Activated naive CD8-positive, alpha-beta T cell treated with anti-CD3 and anti-CD28 coated beads, Interleukin-2, amount 50 U/mL, for 24 hours (primary cell): ENCODE results near the gene FIGNL2.
A peak's percentile ranks its signal among the peaks of the same experiment; 100 is the strongest.

Experiments
- ATAC-seq: fragments of 150-1000 bp; cut with Tn5 transposase; one replicate; pipeline ENCODE4 v1.10.0; 2021
- DNase-seq: peaks from one replicate; pipeline ENCODE4 v3.0.0; 2021
- H3K27ac Mint-ChIP-seq: one replicate; pipeline ENCODE4 v1.8.0; 2021; ENCODE audit warnings: mild to moderate bottlenecking, mixed read lengths
- H3K27me3 Mint-ChIP-seq: one replicate; pipeline ENCODE4 v1.8.0; 2021; ENCODE audit warnings: mixed read lengths
- H3K36me3 Mint-ChIP-seq: one replicate; pipeline ENCODE4 v1.8.0; 2021; ENCODE audit warnings: low read depth, mixed read lengths
- H3K4me1 Mint-ChIP-seq: one replicate; pipeline ENCODE4 v1.8.0; 2021; ENCODE audit warnings: mixed read lengths
- H3K4me3 Mint-ChIP-seq: one replicate; pipeline ENCODE4 v1.8.0; 2021; ENCODE audit warnings: mild to moderate bottlenecking, moderate library complexity, mixed read lengths
- H3K9me3 Mint-ChIP-seq: one replicate; pipeline ENCODE4 v1.8.0; 2021; ENCODE audit warnings: mixed read lengths

The FIGNL2 gene

DNA sequence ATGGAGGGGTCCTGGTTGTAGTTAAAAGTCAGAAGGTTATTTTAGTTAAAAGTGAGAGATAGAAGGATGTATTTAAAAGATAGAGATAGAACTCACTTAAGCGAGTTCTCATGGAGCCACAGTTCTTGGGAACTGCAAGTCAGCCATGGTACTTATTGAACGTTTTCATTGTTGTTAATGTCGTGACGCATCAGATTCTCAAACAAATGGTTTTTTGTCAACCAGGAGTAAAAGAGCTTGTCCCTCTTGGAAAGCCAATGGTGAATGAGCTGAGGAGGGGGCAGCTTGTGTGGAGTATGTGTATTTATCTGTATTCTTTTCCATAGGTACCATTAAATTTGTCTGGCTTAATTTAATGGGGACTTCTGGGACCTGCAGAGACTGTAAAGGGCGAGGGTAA is 68.6 kb downstream of the FIGNL2 start:
- H3K36me3 Mint-ChIP-seq: no peaks in the 10 kb centered on the region
- ATAC-seq: no peak
- no peaks in the 10 kb centered on the region for H3K9me3 Mint-ChIP-seq
- H3K27me3 Mint-ChIP-seq: no peaks in the 10 kb centered on the region
- peak overlapping the region; percentile 4 for H3K27ac Mint-ChIP-seq
- peaks cover 20% of the 10 kb centered on the region for H3K4me1 Mint-ChIP-seq
- no peak overlapping the region for H3K4me3 Mint-ChIP-seq
- DNase-seq: no peak

DNA sequence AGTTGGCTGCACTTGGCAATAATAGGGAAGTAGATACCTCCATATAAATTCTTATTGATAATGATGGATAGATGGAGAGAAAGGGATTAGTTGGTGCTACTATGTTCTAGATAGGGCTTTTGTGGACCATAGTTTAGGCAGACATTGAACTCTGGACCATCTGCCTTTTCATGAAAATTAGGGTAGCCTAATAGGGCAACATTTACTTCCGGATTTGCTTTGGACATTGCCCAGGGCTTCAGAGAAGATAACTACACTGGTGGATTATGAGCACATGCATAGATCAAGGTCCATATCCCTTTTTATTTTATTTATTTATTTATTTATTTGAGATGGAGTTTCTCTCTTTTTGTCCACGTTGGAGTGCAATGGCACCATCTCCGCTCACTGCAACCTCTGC is 70.5 kb downstream of the FIGNL2 start:
- Mint-ChIP-seq H3K9me3 (no peaks in the 10 kb centered on the region), H3K4me3 (no peak overlapping the region), H3K27ac (no peak overlapping the region), H3K4me1 (peaks cover 14% of the 10 kb centered on the region), H3K27me3 (no peaks in the 10 kb centered on the region), H3K36me3 (no peaks in the 10 kb centered on the region)
- no peak for DNase-seq
- no peak for ATAC-seq

DNA sequence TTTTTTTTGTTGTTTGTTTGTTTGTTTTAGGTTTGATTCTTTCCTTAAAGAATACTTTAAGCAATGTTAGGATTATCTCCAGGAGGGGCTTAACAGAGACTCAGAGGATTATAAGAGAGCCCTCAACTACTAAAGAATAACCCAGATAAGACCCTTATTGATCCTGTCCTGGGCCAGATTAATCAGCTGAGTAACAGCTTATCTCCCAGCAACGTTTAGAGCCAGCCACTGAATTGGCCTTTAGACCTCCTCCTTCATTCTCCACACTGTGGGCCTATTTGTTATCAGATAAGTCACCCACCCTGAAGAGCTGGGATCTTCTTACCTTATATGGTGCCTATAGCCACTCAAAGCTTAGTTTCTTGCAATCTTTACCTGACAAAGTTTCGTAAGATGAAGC is 71.1 kb downstream of the FIGNL2 start:
- DNase-seq (no peak), ATAC-seq (no peak)
- Mint-ChIP-seq H3K27ac (no peak overlapping the region), H3K9me3 (no peaks in the 10 kb centered on the region), H3K27me3 (no peaks in the 10 kb centered on the region), H3K4me3 (no peak overlapping the region), H3K36me3 (no peaks in the 10 kb centered on the region), H3K4me1 (peaks cover 14% of the 10 kb centered on the region)

DNA sequence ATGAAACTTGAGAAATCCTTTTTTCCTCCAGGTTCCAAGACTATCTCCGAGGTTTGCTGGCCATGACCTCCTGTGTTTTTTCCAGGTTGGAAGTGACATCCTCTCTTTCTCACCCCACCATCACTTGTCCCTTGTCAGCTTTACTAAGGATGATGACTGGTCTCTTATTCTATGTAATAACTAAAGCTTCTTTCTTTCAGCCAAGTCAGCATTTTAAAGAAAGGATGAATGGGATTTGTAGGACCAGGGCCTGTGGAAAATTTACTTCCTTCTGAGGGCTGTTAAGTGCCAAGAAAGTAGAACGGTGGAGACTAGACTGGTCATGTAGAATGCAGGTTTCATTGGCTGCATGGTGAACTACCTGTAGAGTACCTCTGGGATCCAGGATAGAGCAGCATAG is 73.6 kb downstream of the FIGNL2 start:
- no peaks in the 10 kb centered on the region for H3K9me3 Mint-ChIP-seq
- no peak for ATAC-seq
- no peaks in the 10 kb centered on the region for H3K36me3 Mint-ChIP-seq
- no peak overlapping the region for H3K4me3 Mint-ChIP-seq
- no peak overlapping the region for H3K27ac Mint-ChIP-seq
- H3K27me3 Mint-ChIP-seq: peaks cover 3% of the 10 kb centered on the region
- DNase-seq: no peak
- peaks cover 3% of the 10 kb centered on the region for H3K4me1 Mint-ChIP-seq

DNA sequence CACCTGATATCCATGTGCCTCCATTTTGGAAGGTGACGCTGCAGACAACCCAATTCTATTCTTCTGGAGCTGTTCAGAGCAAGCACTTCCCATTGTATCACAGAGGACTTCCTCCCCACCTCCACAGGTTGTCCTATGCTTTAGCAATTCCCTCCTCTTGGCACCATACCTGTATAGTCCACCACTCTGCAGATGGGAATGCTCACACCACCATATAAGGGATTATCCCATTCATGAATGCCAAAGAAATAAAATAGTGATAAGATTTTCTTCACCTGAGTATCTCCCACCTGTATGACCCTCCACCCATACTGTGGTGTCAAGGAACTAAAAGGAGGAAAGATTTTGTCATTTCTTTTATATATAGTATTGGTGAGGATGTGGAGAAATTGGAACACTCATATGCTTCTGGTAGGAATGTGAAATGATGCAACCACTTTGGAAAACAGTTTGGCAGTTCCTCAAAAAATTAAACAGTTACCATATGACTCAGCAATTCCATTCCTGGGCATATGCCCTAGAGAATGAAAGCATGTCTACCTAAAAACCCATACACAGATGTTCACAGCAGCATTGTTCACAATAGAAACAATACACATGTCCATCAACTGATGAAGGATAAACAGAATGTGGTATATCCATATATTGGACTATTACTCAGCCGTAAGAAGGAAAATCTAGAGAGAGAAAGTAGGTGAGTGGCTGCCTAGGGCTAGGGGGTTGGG is 75.2 kb downstream of the FIGNL2 start:
- no peak for ATAC-seq
- peaks cover 3% of the 10 kb centered on the region for H3K27me3 Mint-ChIP-seq
- no peaks in the 10 kb centered on the region for H3K9me3 Mint-ChIP-seq
- DNase-seq: no peak
- no peaks in the 10 kb centered on the region for H3K36me3 Mint-ChIP-seq
- H3K4me1 Mint-ChIP-seq: no peaks in the 10 kb centered on the region
- no peak overlapping the region for H3K27ac Mint-ChIP-seq
- H3K4me3 Mint-ChIP-seq: no peak overlapping the region

DNA sequence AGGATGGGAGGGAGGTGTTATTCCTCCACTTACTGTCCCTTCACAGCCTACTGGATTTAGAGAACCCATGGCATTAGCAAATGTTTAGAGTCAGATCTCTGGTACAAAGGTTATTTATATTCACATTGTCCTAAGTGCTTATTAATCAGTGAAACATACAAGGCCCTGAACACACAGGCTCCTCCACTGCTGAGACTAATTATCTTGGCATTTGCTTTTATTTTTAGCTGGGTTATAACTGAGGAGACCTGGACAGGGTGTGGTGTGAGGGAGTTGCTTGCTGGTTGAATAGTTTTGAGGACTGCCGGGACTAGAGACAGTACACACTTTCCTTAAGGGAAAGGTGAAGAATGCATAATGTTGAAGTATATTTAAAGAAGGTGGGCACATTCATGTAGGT is 77.5 kb downstream of the FIGNL2 start:
- no peak overlapping the region for H3K27ac Mint-ChIP-seq
- H3K4me1 Mint-ChIP-seq: no peaks in the 10 kb centered on the region
- no peak for DNase-seq
- ATAC-seq: no peak
- H3K27me3 Mint-ChIP-seq: peaks cover 3% of the 10 kb centered on the region
- H3K4me3 Mint-ChIP-seq: no peak overlapping the region
- no peaks in the 10 kb centered on the region for H3K36me3 Mint-ChIP-seq
- H3K9me3 Mint-ChIP-seq: no peaks in the 10 kb centered on the region
